NCI-H748 (cell line): ENCODE data around the gene WTIP.
"Not testable (repeated sequence)": the region's sequence is repeated elsewhere in the genome, so short reads cannot be mapped to it uniquely, and the experiment has no call there.

ENCODE experiments used
- DNase-seq: peaks from one replicate; lab custom pipeline; 2025; ENCODE audit not compliant: unreplicated experiment; lab: John Stamatoyannopoulos, UW

The WTIP gene

GRCh38 chr19:34503531-34504272 is 22.1 kb downstream of the WTIP start:
- no peak for DNase-seq

- no peak for DNase-seq
These were observed 22.8 kb downstream of the WTIP start for GRCh38 chr19:34504273-34504808.

- no peak for DNase-seq
These were observed 23.3 kb downstream of the WTIP start for GRCh38 chr19:34504809-34505291.

GRCh38 chr19:34505321-34506025 is 23.9 kb downstream of the WTIP start:
- no peak for DNase-seq

- DNase-seq = no peak
These were observed 24.4 kb downstream of the WTIP start for GRCh38 chr19:34506026-34506370.

DNA sequence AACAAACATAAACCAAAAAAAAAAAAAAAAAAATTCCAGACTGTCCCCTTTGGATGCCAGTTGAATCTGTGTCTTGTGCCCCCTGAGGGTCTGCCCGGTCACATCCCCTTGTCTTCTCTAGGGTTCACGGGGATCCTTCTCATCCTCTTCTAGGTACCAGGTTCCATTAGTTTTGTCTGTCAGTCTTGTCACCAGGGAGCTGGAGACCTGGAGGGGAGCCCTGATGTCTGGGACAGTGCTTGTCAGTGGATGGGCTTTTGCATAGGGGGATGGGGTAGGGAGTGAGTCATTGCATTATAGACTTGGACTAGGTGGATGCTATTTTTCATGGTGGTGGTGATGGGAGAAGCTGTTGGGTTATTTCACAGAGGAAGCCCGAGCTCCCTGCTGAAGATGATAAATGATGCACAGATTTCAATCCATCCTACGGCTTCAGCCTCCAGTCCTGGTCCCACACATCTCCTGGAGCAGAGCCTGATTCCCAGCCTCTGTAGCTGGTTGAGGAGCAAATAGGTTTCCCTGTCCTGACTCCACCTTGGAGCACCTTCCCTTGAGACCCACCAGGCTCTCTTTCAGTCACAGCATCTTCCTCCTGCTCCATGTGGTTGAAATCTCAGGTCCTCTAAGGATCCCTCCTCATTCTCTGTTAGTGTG is 26.0 kb downstream of the WTIP start:
- DNase-seq = no peak

DNA sequence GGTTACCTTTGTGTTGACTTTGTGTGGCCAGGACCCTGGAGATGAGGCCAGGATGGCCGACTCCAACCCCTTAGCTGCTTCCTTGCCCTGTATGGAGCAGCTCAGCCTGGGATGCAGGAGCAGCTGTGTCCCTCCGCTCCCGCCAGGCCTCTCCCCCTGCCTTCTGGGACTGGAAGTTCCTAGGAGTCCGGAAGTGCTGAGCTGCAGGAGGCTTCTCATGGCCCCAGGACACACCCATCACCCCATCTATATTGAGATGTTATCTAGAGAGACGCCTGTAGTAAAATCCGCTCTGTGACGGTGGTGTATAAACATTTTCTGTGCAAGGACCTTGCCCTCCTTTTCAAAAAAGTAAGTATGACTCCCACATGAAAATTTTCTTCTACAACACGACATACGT is 27.0 kb downstream of the WTIP start:
- DNase-seq = no peak

DNA sequence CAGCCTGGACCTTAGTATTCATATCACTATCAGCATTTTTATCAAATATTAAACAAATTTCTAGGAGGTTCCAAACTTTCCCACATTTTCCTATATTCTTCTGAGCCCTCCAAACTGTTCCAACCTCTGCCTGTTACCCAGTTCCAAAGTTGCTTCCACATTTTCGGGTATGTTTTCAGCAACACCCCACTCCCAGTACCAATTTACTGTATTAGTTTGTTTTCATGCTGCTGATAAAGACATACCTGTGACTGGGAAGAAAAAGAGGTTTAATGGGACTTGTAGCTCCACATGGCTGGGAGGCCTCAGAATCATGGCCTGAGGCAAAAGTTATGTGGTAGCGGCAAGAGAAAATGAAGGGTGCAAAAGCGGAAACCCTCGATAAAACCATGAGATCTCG is 29.3 kb downstream of the WTIP start:
- not testable (repeated sequence) for DNase-seq

DNA sequence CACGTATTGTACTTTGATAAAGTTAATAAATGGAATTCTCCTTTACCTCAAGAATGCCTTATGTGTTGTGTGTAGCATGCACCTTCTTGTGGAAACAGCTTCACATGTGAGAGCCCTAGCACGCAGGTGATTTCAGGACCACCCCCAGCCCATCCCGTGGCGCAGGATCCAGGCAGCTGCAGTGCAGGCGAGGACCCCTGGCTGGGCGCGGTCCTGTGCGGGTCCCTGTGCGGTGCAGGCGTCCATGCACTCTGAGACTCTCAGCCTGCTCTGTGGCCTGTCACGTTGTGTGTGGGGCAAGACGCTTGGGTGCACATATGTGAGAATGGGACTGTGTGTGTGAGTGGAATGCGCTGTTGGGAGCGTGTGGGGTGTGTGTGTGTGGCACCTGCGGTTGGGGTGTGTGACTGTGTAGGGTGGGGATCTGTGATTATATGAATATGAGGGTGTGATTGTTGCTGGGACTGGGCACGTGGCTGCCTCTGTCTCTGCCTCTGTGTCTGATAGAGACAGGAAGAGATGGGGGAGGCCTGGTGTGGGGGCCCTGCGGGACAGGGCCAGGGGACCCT is 30.8 kb downstream of the WTIP start:
- no peak for DNase-seq

GRCh38 chr19:34513767-34514166 is 32.2 kb downstream of the WTIP start:
- no peak for DNase-seq

- DNase-seq = no peak
These were observed 38.0 kb downstream of the WTIP start for GRCh38 chr19:34519602-34520001.

GRCh38 chr19:34523408-34523807 is 41.9 kb downstream of the WTIP start:
- no peak for DNase-seq

- no peak for DNase-seq
These were observed 43.4 kb downstream of the WTIP start for GRCh38 chr19:34525001-34525400.

DNA sequence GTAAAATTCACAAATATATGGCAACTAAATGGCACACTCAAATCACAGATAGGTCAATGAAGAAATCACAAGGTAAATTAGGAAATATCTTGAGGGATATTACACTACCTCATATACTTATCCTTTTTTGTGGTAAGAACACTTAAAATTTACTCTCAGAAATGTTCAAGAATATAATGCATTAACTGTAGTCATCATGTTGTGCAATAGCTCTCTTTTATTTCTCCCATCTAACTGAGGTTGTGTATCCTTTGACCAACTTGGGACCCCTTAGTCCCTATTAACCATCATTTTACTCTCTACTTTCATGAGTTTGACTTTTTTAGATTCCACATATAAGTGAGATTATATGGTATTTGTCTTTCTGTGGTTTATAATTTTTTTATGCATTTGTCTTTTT is 52.6 kb downstream of the WTIP start:
- no peak for DNase-seq

GRCh38 chr19:34539396-34539795 is 57.8 kb downstream of the WTIP start:
- DNase-seq = peak; percentile 4

DNA sequence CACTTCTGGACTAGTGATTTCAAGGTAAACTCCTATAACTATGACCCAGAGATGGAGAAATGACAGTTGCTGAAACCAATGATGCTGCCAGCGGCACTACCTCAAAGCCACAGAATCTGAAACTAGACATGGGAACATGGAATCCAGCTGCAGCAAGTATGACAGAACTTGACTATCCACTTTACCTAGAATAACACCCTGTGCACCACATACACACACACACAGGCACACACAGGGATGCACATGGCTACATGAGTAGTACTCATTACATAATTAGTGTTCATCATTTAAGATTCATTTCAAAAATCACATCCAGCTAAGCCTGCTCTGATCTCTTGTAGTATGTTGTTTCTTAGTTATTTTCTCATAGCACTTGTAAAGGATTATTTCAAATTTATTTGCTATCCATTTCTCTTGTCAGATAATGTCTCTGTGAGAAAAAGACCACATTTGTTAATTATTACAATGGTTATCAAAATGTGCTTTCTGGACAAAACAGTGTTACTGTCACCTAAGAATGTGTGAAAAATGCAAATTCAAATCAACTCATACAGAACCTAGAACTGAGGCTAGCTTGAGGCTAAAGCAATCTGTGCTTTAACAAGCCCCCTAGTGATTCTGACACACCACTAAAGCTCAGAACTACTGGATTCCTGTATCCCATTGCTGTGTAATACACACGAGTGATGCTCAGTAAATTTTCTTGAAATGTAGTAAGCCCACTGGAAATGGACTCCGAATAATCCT is 59.4 kb downstream of the WTIP start:
- DNase-seq = no peak

GRCh38 chr19:34549833-34550232 is 68.3 kb downstream of the WTIP start:
- no peak for DNase-seq

GRCh38 chr19:34555447-34555846 is 73.9 kb downstream of the WTIP start:
- peak; percentile 31 for DNase-seq

DNA sequence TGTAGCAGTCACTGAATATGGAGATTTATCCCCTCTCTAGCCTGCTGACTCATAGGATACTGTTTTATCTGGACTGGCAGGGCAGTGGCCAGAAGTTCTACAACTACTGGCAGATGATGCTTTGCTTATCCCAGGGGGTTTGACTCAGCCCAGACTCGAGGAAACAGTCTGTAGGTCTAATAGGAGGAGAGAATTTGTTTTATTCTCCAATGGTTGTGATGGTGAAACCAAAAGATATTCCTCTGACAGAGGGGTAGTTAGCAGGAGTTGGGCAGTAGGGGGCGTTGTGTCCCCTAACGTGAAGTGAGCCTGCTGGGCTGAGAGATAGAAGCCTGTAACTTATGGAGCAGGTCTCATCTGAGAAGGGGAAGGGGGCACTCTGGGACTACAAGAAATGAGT is 74.9 kb downstream of the WTIP start:
- DNase-seq = peak; percentile 39

- no peak for DNase-seq
These were observed 77.5 kb downstream of the WTIP start for GRCh38 chr19:34559045-34559444.

DNA sequence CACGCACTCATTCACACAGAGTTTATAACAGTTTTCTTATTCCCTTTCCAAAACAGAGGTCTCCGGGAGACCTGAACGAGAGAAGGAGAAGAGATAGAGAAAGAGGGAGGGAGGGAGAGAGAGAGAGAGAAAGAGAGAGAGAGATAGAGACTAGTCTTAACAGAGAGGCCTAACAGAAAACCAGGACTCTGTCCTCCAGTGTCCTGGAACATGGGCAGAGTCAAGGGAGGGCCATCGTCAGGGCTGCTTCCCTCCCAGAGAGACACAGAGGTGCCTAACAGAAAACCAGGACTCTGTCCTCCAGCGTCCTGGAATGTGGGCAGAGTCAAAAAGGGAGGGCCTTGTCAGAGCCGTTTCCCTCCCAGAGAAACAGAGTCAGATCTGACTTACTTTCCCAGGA is 78.7 kb downstream of the WTIP start:
- no peak for DNase-seq
